OCI-LY7 (cell line): Measurements from ENCODE around the gene CPHXL. TPM values are rescaled to one million over a fixed set of nuclear protein-coding genes. Genes with fewer than 3 reads are reported as not detected.
A peak's percentile ranks its signal among the peaks of the same experiment; 100 is the strongest.

Source experiments
- BruUV-seq: library from RNA; stranded (reverse); fragments of 400-500 nt; replicated peaks from 2 replicates; lab custom pipeline; 2021; lab: Mats Ljungman, UMichigan
- CTCF ChIA-PET: fragments of 300-600 bp; sonication (Branson Sonifier 250); formaldehyde crosslinking; loops from one replicate; lab custom pipeline; 2022; ENCODE audit warnings: antibody characterized with exemption; ENCODE audit not compliant: unreplicated experiment; lab: Charles Lee
- POLR2A ChIA-PET: fragments of 300-600 bp; sonication (Branson Sonifier 250); formaldehyde crosslinking; loops from one replicate; lab custom pipeline; 2022; ENCODE audit warnings: antibody characterized with exemption; lab: Charles Lee
- DNase-seq: peaks from one replicate; pipeline ENCODE4 v3.0.0-alpha.2; 2015; ENCODE audit warnings: low spot score
- H2AFZ ChIP-seq: fragments of 200-600 bp; sonication (generic), shearing (Covaris generic); 2 replicates; pipeline ENCODE4 v1.6.1; 2014; ENCODE audit warnings: mild to moderate bottlenecking, antibody characterized with exemption, low read length, moderate library complexity
- H3K27ac ChIP-seq: fragments of 200-600 bp; sonication (generic); 2 replicates; pipeline ENCODE4 v1.5.1; 2014; ENCODE audit warnings: mixed run types, low read depth, mild to moderate bottlenecking, moderate library complexity, low read length, inconsistent platforms; ENCODE audit not compliant: poor library complexity, severe bottlenecking
- H3K36me3 ChIP-seq: fragments of 200-600 bp; sonication (generic); 2 replicates; pipeline ENCODE4 v1.6.1; 2014; ENCODE audit warnings: mild to moderate bottlenecking, antibody characterized with exemption, low read length, moderate library complexity, mixed read lengths; ENCODE audit not compliant: insufficient read depth
- H3K4me1 ChIP-seq: fragments of 200-600 bp; sonication (generic); 2 replicates; pipeline ENCODE4 v1.5.1; 2014; ENCODE audit warnings: mild to moderate bottlenecking, low read length; ENCODE audit not compliant: insufficient read depth, poor library complexity, severe bottlenecking
- H3K4me2 ChIP-seq: fragments of 200-600 bp; sonication (generic); 2 replicates; pipeline ENCODE4 v1.6.1; 2014; ENCODE audit warnings: mild to moderate bottlenecking, low read length
- H3K4me3 ChIP-seq: fragments of 200-600 bp; sonication (generic); 2 replicates; pipeline ENCODE4 v1.5.1; 2014; ENCODE audit warnings: mild to moderate bottlenecking, low read depth, low read length; ENCODE audit not compliant: poor library complexity, severe bottlenecking
- H3K79me2 ChIP-seq: fragments of 200-600 bp; sonication (generic); 2 replicates; pipeline ENCODE4 v1.6.1; 2016; ENCODE audit warnings: low read depth, mild to moderate bottlenecking, low read length, moderate library complexity, mixed read lengths; ENCODE audit not compliant: insufficient read depth
- H3K9me2 ChIP-seq: fragments of 200-600 bp; sonication (generic); 2 replicates; pipeline ENCODE4 v1.6.1; 2016; ENCODE audit warnings: mild to moderate bottlenecking, low read length, mixed read lengths; ENCODE audit not compliant: insufficient read depth
- H3K9me3 ChIP-seq: fragments of 200-600 bp; sonication (generic); 2 replicates; pipeline ENCODE4 v1.6.1; 2014; ENCODE audit warnings: mild to moderate bottlenecking, mixed run types, low read length, mixed read lengths
- H4K20me1 ChIP-seq: fragments of 200-600 bp; sonication (generic); 2 replicates; pipeline ENCODE4 v1.6.1; 2014; ENCODE audit warnings: mild to moderate bottlenecking, antibody characterized with exemption, low read length, moderate library complexity, mixed read lengths; ENCODE audit not compliant: insufficient read depth
- CTCF ChIP-seq: fragments of 200-600 bp; sonication (generic); conservative IDR thresholded peaks from 2 replicates; pipeline ENCODE4 v1.5.1; 2014; ENCODE audit warnings: mild to moderate bottlenecking, antibody characterized with exemption, low read length, moderate library complexity, mixed read lengths
- EZH2phosphoT487 ChIP-seq: fragments of 200-600 bp; sonication (generic); IDR thresholded peaks from 2 replicates; pipeline ENCODE4 v1.6.1; 2018; ENCODE audit warnings: low read depth, borderline replicate concordance, mild to moderate bottlenecking, mixed run types, antibody characterized with exemption, low read length, moderate library complexity, mixed read lengths
- intact Hi-C: fragments of 100-400 bp; cut with micrococcal nuclease; formaldehyde crosslinking; loops from one replicate; pipeline ENCODE4 v1.10.0; 2022; ENCODE audit not compliant: unreplicated experiment
- total RNA-seq, 2 experiments: library from RNA; depleted of rRNA in 1 of 2; stranded (reverse); fragments of >200 nt in 1 of 2; shearing (Covaris generic) in 1 of 2; gene quantifications; 2 replicates each; pipeline ENCODE4 v1.2.3, GENCODE V29; 2014 to 2022

The CPHXL gene
- total RNA-seq, 2 experiments from 2014 or later, result not detected

GRCh38 chr16:75714661-75715060 is 11.6 kb downstream of the CPHXL start:
- H3K79me2 ChIP-seq, result no peaks in the 10 kb centered on the region
- peaks cover 15% of the 10 kb centered on the region for H3K9me3 ChIP-seq
- H3K36me3 ChIP-seq, result no peaks in the 10 kb centered on the region
- intact Hi-C loops, result no loop called here
- ChIA-PET CTCF (no interaction called here), POLR2A (no interaction called here)
- no peak for DNase-seq
- no peak overlapping the region for H3K4me2 ChIP-seq
- TF ChIP-seq CTCF (no peak), EZH2phosphoT487 (no peak)
- no peaks in the 10 kb centered on the region for H4K20me1 ChIP-seq
- no TSS peak for BruUV-seq
- no peaks in the 10 kb centered on the region for H3K4me1 ChIP-seq
- no peaks in the 10 kb centered on the region for H3K9me2 ChIP-seq
- no peak overlapping the region for H3K4me3 ChIP-seq
- no peak overlapping the region for H3K27ac ChIP-seq
- H2AFZ ChIP-seq, result no peak overlapping the region

GRCh38 chr16:75710344-75710743 is 15.9 kb downstream of the CPHXL start:
- Histone ChIP-seq H3K36me3 (no peaks in the 10 kb centered on the region), H3K4me2 (no peak overlapping the region), H3K27ac (no peak overlapping the region), H3K79me2 (no peaks in the 10 kb centered on the region), H3K9me3 (peaks cover 17% of the 10 kb centered on the region), H3K9me2 (no peaks in the 10 kb centered on the region), H4K20me1 (no peaks in the 10 kb centered on the region), H3K4me1 (no peaks in the 10 kb centered on the region), H3K4me3 (no peak overlapping the region), H2AFZ (no peak overlapping the region)
- no peak for TF ChIP-seq EZH2phosphoT487
- no peak for TF ChIP-seq CTCF
- intact Hi-C loops, result no loop called here
- BruUV-seq, result no TSS peak
- ChIA-PET CTCF (no interaction called here), POLR2A (interaction anchor here (0.6 kb wide), 1 partner anchor 1729 kb away, joined by 6 read pairs; no protein-coding TSS in a partner anchor)
- peak; percentile 28 for DNase-seq

- ChIA-PET CTCF (no interaction called here), POLR2A (no interaction called here)
- Histone ChIP-seq H2AFZ (no peak overlapping the region), H3K9me2 (no peaks in the 10 kb centered on the region), H4K20me1 (no peaks in the 10 kb centered on the region), H3K4me3 (no peak overlapping the region), H3K27ac (no peak overlapping the region), H3K4me2 (no peak overlapping the region), H3K4me1 (no peaks in the 10 kb centered on the region), H3K36me3 (no peaks in the 10 kb centered on the region), H3K79me2 (no peaks in the 10 kb centered on the region), H3K9me3 (no peaks in the 10 kb centered on the region)
- no peak for TF ChIP-seq CTCF
- TF ChIP-seq EZH2phosphoT487, result no peak
- no peak for DNase-seq
- intact Hi-C loops, result no loop called here
- BruUV-seq, result no TSS peak
Measured at GRCh38 chr16:75703306-75703705, 23.0 kb downstream of the CPHXL start.
